ENCODE data around the gene PAX2. TPM values are rescaled to one million over a fixed set of nuclear protein-coding genes. Genes with fewer than 3 reads are reported as not detected.

PAX2 gene
- total and polyA plus RNA-seq, 2 of the 8 experiments (the other 6 are each of a cell fraction or from before 2014, with no cell fraction given) = 0.02 TPM; not detected in 1

DNA sequence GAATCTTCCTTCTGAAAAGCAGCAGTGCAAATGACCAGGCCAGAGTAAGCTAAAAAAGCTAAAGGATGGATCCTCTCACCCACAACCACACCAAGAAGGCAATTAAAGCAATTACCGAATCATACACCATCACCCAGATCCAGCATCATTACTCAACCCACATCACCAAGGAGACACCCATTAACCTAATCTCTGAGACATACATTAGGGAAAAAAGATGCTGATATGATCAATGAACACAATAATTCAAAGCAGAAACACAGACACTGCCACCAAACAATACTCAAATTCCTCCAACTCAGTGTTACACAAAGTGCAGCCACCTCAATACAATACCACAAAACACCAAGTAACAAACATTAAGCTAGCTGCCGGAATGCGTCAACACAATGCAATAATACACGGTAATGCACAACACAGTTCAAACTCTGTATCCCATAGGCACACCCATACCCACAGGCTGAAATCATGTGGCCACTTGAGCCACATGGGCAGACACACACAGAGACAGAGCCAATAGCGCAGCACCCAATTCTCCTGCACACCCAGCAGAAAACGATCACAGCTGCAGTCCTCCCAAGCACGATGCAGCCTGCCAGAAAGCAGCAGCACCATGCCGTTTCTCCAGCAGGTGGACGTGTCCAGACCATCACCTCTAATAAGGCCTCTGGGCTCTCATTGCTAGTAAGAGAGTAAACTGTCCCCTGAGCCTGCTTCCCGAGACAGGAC is 21.5 kb downstream of the PAX2 start:
- DNase-seq (ENCODE audit: low read depth in 1 of 2, low spot score in 2 of 2) = no peak
- no peak overlapping the region for H2BK20ac ChIP-seq (ENCODE audit: low read length)
- no peaks in the 10 kb centered on the region for H3K9me3 ChIP-seq (ENCODE audit: insufficient read depth in 2 of 2, low read depth in 1 of 2, low read length in 1 of 2)
- no peak overlapping the region for H2AK5ac ChIP-seq (ENCODE audit: low read depth, low read length)
- H3K23me2 ChIP-seq (ENCODE audit: low read depth, low read length) = no peaks in the 10 kb centered on the region; the same call in 1 of the 2 replicates
- no peak overlapping the region for H3K14ac ChIP-seq (ENCODE audit: insufficient read length)
- H4K8ac ChIP-seq (ENCODE audit: extremely low read depth, insufficient read depth, low read length) = no peak overlapping the region; the same call in 1 of the 2 replicates
- H3K9ac ChIP-seq (replicated peaks in 1 of 4; ENCODE audit: extremely low read depth in 1 of 4, low read depth in 3 of 4, low read length in 3 of 4) = no peak overlapping the region
- no peak overlapping the region for H3K56ac ChIP-seq (replicated peaks; ENCODE audit: insufficient read length, low read depth, low read length)
- no peak overlapping the region for H3K23ac ChIP-seq (ENCODE audit: insufficient read length)
- no peak overlapping the region for H4K5ac ChIP-seq (ENCODE audit: insufficient read length, low read depth, low read length)
- H3K79me1 ChIP-seq (ENCODE audit: low read depth, low read length) = no peaks in the 10 kb centered on the region
- H2BK5ac ChIP-seq (ENCODE audit: low read depth, low read length) = no peak overlapping the region
- POLR2A ChIA-PET (ENCODE audit: partially characterized antibody) = interaction anchor here (2.1 kb wide), 1 partner anchor 21 kb away, joined by 5 read pairs; no protein-coding TSS in a partner anchor
- TF ChIP-seq, protein P1, sequence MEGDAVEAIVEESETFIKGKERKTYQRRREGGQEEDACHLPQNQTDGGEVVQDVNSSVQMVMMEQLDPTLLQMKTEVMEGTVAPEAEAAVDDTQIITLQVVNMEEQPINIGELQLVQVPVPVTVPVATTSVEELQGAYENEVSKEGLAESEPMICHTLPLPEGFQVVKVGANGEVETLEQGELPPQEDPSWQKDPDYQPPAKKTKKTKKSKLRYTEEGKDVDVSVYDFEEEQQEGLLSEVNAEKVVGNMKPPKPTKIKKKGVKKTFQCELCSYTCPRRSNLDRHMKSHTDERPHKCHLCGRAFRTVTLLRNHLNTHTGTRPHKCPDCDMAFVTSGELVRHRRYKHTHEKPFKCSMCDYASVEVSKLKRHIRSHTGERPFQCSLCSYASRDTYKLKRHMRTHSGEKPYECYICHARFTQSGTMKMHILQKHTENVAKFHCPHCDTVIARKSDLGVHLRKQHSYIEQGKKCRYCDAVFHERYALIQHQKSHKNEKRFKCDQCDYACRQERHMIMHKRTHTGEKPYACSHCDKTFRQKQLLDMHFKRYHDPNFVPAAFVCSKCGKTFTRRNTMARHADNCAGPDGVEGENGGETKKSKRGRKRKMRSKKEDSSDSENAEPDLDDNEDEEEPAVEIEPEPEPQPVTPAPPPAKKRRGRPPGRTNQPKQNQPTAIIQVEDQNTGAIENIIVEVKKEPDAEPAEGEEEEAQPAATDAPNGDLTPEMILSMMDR (IDR thresholded peaks at IDR 0.05; ENCODE audit: control extremely low read depth in 1 of 3, insufficient read depth in 1 of 3, low read depth in 1 of 3, low read length in 3 of 3) = peak; percentile 29 to 68 (median 48); a peak in 2 of 4 replicates
- TF ChIP-seq MAFK (IDR thresholded peaks at IDR 0.05; ENCODE audit: low read depth, low read length) = no peak
- TF ChIP-seq EZH2 (IDR thresholded peaks at IDR 0.05; ENCODE audit: low read depth, low read length, severe bottlenecking) = peak; percentile 5
- TF ChIP-seq RAD21 (IDR thresholded peaks at IDR 0.05 in 1 of 2, conservative IDR thresholded peaks at IDR 0.05 in 1 of 2; ENCODE audit: low read depth in 2 of 2, low read length in 2 of 2) = peak; percentile 35 to 44; a peak in 3 of 4 replicates
- H2BK12ac ChIP-seq (ENCODE audit: low read depth, low read length) = no peak overlapping the region
- H4K20me1 ChIP-seq (replicated peaks in 1 of 2; ENCODE audit: control insufficient read depth in 1 of 2, insufficient read depth in 2 of 2, low read length in 2 of 2) = no peaks in the 10 kb centered on the region
- no peak overlapping the region for H3K27ac ChIP-seq (ENCODE audit: low read depth, low read length)
- WGBS, 2 experiments (ENCODE audit: extremely low coverage in 1 of 2, insufficient coverage in 1 of 2, insufficient read length in 1 of 2, insufficient replicate concordance in 2 of 2, low coverage in 1 of 2, low lambda C conversion rate in 2 of 2, missing lambda C conversion rate in 1 of 2) = 80% methylated on average over 10 of the region's 10 CpGs; no CpG with 5 or more reads in 1 of the 2 experiments
- FAIRE-seq = peak; percentile 28
- no peak overlapping the region for H3K4me2 ChIP-seq (ENCODE audit: insufficient read depth in 1 of 2, low read depth in 2 of 2, low read length in 2 of 2)
- H3K79me2 ChIP-seq (ENCODE audit: control insufficient read depth in 1 of 2, insufficient read depth in 2 of 2, low read length in 2 of 2) = no peaks in the 10 kb centered on the region
- no peaks in the 10 kb centered on the region for H3K4me1 ChIP-seq (replicated peaks in 1 of 4; ENCODE audit: control insufficient read depth in 3 of 4, insufficient read depth in 4 of 4, low read length in 3 of 4)
- no peaks in the 10 kb centered on the region for H3K36me3 ChIP-seq (ENCODE audit: control insufficient read depth in 2 of 4, insufficient read depth in 4 of 4, low read length in 3 of 4)
- CTCF ChIA-PET (ENCODE audit: partially characterized antibody) = interaction anchor here (0.7 to 5.2 kb wide), 22 partner anchors 10 to 203 kb away, joined by 3 to 19 read pairs (median 3); no protein-coding TSS in a partner anchor
- no peak overlapping the region for H2BK120ac ChIP-seq (replicated peaks; ENCODE audit: low read depth, low read length)
- no peak overlapping the region for H2AFZ ChIP-seq (ENCODE audit: low read length)
- peaks cover 0 to 7% (median 4%) of the 10 kb centered on the region in 4 experiments; a peak in 4 of 7 replicates for H3K27me3 ChIP-seq (replicated peaks in 1 of 4; ENCODE audit: control insufficient read depth in 3 of 4, extremely low read depth in 1 of 4, insufficient read depth in 3 of 4, low read length in 3 of 4)
- H3K4me3 ChIP-seq (ENCODE audit: extremely low read depth in 1 of 4, insufficient read depth in 2 of 4, low read depth in 3 of 4, low read length in 4 of 4) = no peak overlapping the region
- no peak overlapping the region for H3K18ac ChIP-seq (ENCODE audit: extremely low read depth, low read length)
- H2BK15ac ChIP-seq (ENCODE audit: low read length) = no peak overlapping the region
- H3K4ac ChIP-seq (replicated peaks; ENCODE audit: insufficient read length, low read depth, low read length) = no peak overlapping the region
- no peak overlapping the region for H4K91ac ChIP-seq (replicated peaks; ENCODE audit: insufficient read length, low read length)

Data from H1 (cell line).